Body of pancreas (tissue), 4 donors: ENCODE results near the gene ZFP92. TPM values are rescaled to one million over a fixed set of nuclear protein-coding genes. Genes with fewer than 3 reads are reported as not detected.

Experiments used
- ATAC-seq: fragments of 150-250 bp; one replicate; pipeline ENCODE4 v1.9.1; 2016
- DNase-seq, 4 donors: peaks; one replicate each; pipeline ENCODE4 v3.0.0-alpha.2; 2019
- H3K27ac ChIP-seq, 4 donors: fragments of 200-600 bp; sonication (generic); 1 replicate in 3 of 4; 2 replicates in 1 of 4; pipeline versions ENCODE4 v1.5.1 to v1.6.1; 2016 to 2019; ENCODE audit warnings: mild to moderate bottlenecking in 1 of 4, mixed read lengths in 1 of 4, moderate library complexity in 1 of 4
- H3K27me3 ChIP-seq, 2 donors: fragments of 200-600 bp; sonication (generic); one replicate each; pipeline ENCODE4 v1.6.0; 2016; ENCODE audit warnings: mild to moderate bottlenecking in 1 of 2
- H3K36me3 ChIP-seq, 2 donors: fragments of 200-600 bp; sonication (generic); replicated peaks in 1 of 2; 2 replicates each; pipeline ENCODE4 v1.5.1; 2016; ENCODE audit warnings: low read depth in 2 of 2; ENCODE audit not compliant: insufficient read depth in 1 of 2
- H3K4me1 ChIP-seq: fragments of 200-600 bp; sonication (generic); one replicate; pipeline ENCODE4 v1.6.0; 2016
- H3K4me3 ChIP-seq, 2 donors: fragments of 200-600 bp; sonication (generic); 1 replicate in 1 of 2; 2 replicates in 1 of 2; pipeline ENCODE4 v1.5.1; 2016 to 2019
- H3K9me3 ChIP-seq, 3 donors: fragments of 200-600 bp; sonication (generic); 1 replicate in 2 of 3; 2 replicates in 1 of 3; pipeline ENCODE4 v1.5.1; 2016
- POLR2A ChIP-seq, 3 donors: fragments of 450-650 bp; IDR thresholded peaks; one replicate each; pipeline ENCODE4 v1.6.1; 2016; ENCODE audit warnings: antibody characterized with exemption in 3 of 3, mild to moderate bottlenecking in 2 of 3
- WGBS, 2 donors: methylation state at CpG; one replicate each; pipeline ENCODE4 v1.1.5; 2017; 5-methylcytosine and 5-hydroxymethylcytosine counted together
- intact Hi-C: fragments of 100-400 bp; cut with DNase I; formaldehyde crosslinking; loops from one replicate; pipeline ENCODE4 v1.15.1; 2023
- total RNA-seq, 2 donors: library from RNA; depleted of rRNA; stranded (reverse); fragments of >200 nt; gene quantifications; one replicate each; pipeline ENCODE4 v1.1.0, GENCODE V29; 2016
- TF ChIP-seq, protein P1 (sequence below), 7 experiments: fragments of 450-650 bp in 4 of 7; fragments of 200-600 bp in 3 of 7; sonication (generic) in 3 of 7; IDR thresholded peaks; one replicate each; pipeline ENCODE4 v1.5.1; 2016 to 2019; ENCODE audit warnings: antibody characterized with exemption in 7 of 7

ZFP92 gene
- total RNA-seq, 2 donors from 2014 or later = 0.33 to 0.78 TPM

DNA sequence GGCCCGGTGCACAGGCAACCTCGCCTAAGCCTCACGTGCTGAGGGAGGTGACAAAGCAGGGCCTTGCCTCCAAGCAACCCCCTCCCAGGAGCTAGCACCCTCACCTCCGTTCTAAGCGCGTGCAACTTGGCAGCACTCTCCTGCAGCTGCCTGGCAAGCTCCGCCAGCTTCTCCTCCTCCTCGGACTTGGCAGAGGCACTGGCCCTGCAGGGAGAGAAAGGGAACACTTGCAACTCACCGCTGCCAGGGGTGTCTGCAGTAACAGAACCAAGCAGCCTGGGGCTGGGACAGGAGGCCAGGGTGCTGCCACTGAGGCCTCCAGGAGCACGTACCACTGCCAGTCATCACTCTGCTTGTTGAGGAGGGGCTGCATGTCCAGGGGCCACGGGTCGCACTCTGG is 44.9 kb downstream of the ZFP92 start:
- no peak overlapping the region for H3K4me3 ChIP-seq
- 82 to 87% methylated on average over 2 to 11 of the region's 12 CpGs for WGBS, 2 donors
- H3K27me3 ChIP-seq = no peaks in the 10 kb centered on the region
- no peak for TF ChIP-seq POLR2A (IDR thresholded peaks at IDR 0.05)
- TF ChIP-seq, protein P1, sequence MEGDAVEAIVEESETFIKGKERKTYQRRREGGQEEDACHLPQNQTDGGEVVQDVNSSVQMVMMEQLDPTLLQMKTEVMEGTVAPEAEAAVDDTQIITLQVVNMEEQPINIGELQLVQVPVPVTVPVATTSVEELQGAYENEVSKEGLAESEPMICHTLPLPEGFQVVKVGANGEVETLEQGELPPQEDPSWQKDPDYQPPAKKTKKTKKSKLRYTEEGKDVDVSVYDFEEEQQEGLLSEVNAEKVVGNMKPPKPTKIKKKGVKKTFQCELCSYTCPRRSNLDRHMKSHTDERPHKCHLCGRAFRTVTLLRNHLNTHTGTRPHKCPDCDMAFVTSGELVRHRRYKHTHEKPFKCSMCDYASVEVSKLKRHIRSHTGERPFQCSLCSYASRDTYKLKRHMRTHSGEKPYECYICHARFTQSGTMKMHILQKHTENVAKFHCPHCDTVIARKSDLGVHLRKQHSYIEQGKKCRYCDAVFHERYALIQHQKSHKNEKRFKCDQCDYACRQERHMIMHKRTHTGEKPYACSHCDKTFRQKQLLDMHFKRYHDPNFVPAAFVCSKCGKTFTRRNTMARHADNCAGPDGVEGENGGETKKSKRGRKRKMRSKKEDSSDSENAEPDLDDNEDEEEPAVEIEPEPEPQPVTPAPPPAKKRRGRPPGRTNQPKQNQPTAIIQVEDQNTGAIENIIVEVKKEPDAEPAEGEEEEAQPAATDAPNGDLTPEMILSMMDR (IDR thresholded peaks at IDR 0.05) = no peak
- no peaks in the 10 kb centered on the region for H3K36me3 ChIP-seq
- H3K27ac ChIP-seq = no peak overlapping the region
- ATAC-seq = no peak
- DNase-seq = no peak
- H3K4me1 ChIP-seq = no peaks in the 10 kb centered on the region
- H3K9me3 ChIP-seq = no peaks in the 10 kb centered on the region
- intact Hi-C loops = no loop called here

DNA sequence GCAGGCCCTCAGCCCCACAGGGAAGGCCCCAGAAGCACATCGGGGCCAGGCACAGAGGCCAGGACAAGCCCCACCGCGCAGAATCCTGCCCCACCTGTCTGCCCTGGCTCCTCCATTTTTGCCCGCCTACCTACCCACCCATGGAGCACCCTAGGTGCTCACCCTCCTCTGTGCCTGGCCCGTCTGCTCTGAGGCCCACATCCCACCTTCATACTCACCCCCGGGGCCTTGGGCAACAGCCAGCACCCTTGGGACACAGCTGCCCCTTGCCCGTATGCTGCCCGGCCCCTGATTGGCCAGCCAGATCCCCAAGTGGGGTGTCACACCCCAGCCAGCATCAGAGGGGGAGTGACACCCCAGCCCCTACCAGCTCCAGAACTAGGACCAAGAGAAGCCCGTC is 45.4 kb downstream of the ZFP92 start:
- H3K4me3 ChIP-seq = no peak overlapping the region
- H3K4me1 ChIP-seq = no peaks in the 10 kb centered on the region
- no peak overlapping the region for H3K27ac ChIP-seq
- intact Hi-C loops = no loop called here
- ATAC-seq (no peak), DNase-seq (no peak)
- H3K27me3 ChIP-seq = no peaks in the 10 kb centered on the region
- H3K36me3 ChIP-seq = no peaks in the 10 kb centered on the region
- no peaks in the 10 kb centered on the region for H3K9me3 ChIP-seq
- TF ChIP-seq, protein P1 (IDR thresholded peaks at IDR 0.05) = no peak
- TF ChIP-seq POLR2A (IDR thresholded peaks at IDR 0.05) = no peak
- WGBS, 2 donors = 90% methylated on average over 3 of the region's 9 CpGs; no CpG with 5 or more reads in 1 of the 2 donors

DNA sequence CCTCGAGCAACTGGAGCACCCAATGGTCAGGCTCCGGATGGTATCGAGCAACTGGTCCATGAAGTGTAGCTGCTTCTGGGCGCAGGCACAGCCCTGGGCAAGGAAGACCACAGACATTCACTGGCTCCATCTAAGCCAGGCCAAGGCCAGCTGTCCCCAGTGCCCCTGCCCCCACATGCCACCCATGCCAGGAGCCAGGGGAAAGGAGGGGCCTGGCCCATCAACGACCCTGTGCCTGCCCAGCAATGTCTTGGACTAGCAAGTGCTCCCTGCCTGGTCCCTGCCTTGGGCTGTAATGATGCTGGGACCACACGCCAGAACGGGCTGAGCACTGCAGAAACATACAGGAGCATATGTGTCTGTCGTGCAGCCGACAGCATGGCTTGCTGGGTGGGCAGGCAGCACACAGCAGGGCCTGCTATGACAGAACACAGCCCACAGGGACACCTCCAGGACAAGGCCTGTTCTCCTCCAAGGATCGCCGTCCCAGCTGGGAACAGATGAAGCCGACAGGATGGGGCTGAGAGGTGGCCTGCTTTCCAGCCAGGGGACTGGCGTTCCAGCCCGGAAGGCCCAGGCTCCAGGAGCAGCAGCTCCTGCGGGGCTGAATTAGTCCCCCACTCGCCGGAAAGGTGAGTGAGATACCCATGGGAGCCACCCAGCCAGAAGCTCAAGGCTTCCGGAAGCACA is 46.0 kb downstream of the ZFP92 start:
- no peaks in the 10 kb centered on the region for H3K27me3 ChIP-seq
- no peak overlapping the region for H3K27ac ChIP-seq
- no peak for ATAC-seq
- no peak overlapping the region for H3K4me3 ChIP-seq
- intact Hi-C loops = no loop called here
- H3K9me3 ChIP-seq = no peaks in the 10 kb centered on the region
- TF ChIP-seq, protein P1 (IDR thresholded peaks at IDR 0.05) = no peak
- TF ChIP-seq POLR2A (IDR thresholded peaks at IDR 0.05) = no peak
- WGBS, 2 donors = 84% methylated on average over 6 of the region's 18 CpGs; no CpG with 5 or more reads in 1 of the 2 donors
- DNase-seq = no peak
- no peaks in the 10 kb centered on the region for H3K4me1 ChIP-seq
- H3K36me3 ChIP-seq = no peaks in the 10 kb centered on the region

DNA sequence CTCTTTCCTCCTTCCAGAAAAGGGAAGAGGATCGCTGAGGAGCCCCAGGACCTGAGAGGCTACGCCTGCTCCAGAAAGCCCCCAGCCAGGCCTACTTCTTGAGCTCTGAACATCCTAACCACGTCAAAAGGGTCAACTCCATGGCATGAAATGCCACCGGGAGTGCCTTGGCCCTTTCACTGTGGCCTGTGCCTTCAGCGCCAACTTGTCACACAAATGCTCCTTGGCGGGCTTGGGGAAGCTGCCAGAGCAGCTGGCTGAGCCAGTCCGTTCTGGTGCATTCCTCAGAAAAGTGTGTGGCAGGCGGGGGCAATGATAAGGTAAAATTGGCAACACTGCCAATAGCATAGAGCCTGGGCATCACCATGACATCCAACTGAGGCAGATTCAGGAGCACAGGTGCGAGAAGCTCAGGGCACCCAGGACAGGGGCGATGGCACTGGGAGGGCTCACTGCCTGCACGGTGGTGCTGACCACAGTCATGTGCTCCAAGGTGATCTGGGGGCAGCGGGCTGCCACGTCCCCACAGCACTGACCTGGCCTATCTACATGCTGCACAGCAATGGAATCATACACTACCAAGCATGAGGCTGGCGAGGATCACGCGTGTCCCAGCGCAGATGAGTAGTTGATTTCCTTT is 46.7 kb downstream of the ZFP92 start:
- Histone ChIP-seq H3K27ac (no peak overlapping the region), H3K27me3 (no peaks in the 10 kb centered on the region), H3K4me1 (no peaks in the 10 kb centered on the region), H3K36me3 (no peaks in the 10 kb centered on the region), H3K4me3 (no peak overlapping the region), H3K9me3 (no peaks in the 10 kb centered on the region)
- TF ChIP-seq, protein P1 (IDR thresholded peaks at IDR 0.05) = no peak
- no peak for TF ChIP-seq POLR2A (IDR thresholded peaks at IDR 0.05)
- intact Hi-C loops = no loop called here
- 91 to 96% methylated on average over 9 to 17 of the region's 17 CpGs for WGBS, 2 donors
- ATAC-seq (no peak), DNase-seq (no peak)
